Epithelial cell of prostate (primary cell): Measurements from ENCODE around the gene APOF.
"Not testable (repeated sequence)": the region's sequence is repeated elsewhere in the genome, so short reads cannot be mapped to it uniquely, and the experiment has no call there.

Experiments
- DNase-seq: peaks from one replicate; pipeline ENCODE4 v3.0.0-alpha.2; 2011; ENCODE audit warnings: low read depth, low spot score
- H3K27ac ChIP-seq: fragments of 450-650 bp; 2 replicates; pipeline ENCODE4 v1.5.1; 2017; ENCODE audit warnings: mild to moderate bottlenecking

Gene APOF, protein sequence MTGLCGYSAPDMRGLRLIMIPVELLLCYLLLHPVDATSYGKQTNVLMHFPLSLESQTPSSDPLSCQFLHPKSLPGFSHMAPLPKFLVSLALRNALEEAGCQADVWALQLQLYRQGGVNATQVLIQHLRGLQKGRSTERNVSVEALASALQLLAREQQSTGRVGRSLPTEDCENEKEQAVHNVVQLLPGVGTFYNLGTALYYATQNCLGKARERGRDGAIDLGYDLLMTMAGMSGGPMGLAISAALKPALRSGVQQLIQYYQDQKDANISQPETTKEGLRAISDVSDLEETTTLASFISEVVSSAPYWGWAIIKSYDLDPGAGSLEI

DNA sequence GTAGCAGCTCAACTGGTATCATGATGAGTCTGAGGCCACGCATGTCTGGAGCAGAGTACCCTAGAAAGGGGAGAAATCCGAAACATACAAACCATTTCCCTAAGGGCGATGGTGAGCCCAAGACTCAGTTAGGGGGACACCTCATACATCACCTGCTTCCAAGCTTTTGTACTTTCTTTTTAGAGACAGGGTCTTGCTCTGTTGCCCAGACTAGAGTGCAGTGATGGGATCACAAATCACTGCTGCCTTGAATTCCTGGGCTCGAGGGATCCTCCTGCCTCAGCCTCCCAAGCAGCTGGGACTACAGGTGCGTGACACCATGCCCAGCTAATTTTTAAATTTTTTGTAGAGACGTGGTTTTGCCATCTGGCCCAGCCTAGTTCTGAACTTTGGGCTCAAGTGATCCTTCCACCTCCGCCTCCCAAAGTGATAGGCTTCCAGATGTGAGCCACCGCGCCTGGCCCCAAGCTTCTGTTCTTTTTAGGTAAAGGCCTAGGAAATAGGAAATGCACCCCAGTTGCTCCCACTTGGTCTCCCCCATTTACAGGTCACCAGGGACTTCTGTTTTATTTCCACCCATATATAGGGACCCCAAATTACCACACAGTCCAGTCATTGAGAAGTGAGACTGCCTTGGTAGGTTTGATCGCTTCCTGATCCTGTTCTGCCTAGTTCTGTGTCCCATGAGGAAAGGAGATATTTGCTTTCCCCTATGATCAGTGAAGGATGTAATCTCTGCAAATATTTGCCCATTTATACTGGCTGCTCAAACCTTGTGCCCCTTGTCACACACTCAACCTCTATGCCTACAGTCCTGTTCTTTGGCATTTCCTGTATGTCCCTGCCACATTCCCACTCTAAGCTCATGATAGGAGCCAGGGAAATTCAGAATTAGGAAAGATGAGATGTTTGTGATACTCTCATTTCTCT, at the start of gene APOF:
Gene APOF, minus strand, starts transcription at position 728 of the 930 bp plus-strand sequence. Its CDS starts 112 bp downstream, at position 616.
- no peak for DNase-seq
- H3K27ac ChIP-seq = no peak within 1 kb of the TSS

DNA sequence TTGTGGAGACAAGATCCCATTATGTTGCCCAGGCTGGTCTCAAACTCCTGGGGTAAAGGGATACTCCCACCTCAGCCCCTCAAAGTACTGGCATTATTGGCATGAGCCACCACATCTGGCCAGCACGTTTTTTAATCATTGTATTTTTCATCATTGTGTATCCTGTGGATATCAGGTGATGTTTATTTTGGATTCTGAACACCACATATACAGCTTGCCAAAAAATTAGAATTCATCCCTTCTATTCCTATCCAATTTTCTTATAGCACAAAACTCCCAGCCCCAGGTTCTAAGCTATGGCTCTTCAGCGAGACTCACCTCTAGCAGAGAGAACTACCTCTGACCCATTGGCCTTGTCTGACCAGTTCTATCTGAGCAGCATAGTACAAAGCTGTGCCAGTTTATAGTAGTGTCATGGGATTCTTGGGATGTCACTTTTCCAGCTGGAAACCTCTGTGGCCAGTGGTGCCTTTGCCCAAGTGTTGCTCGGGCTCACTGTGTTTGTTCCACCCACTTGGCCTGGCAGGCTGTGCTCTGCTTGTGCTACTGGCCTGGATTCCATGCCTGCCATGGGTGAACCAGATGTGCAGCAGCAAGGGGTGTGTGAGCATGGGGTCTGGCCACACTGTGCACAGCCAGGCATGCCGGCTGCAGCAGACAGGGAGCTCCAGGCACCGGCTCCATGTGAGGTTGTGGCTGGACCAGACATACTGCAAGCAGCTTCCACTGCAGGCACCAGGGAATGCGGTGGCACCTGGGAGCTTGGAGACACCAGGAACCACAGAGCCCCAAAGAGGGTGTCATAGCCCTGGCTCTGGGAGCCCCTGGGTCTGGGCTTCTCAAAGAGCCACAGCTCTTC, 49.4 kb upstream of the APOF start:
- H3K27ac ChIP-seq = no peak overlapping the region
- no peak for DNase-seq

DNA sequence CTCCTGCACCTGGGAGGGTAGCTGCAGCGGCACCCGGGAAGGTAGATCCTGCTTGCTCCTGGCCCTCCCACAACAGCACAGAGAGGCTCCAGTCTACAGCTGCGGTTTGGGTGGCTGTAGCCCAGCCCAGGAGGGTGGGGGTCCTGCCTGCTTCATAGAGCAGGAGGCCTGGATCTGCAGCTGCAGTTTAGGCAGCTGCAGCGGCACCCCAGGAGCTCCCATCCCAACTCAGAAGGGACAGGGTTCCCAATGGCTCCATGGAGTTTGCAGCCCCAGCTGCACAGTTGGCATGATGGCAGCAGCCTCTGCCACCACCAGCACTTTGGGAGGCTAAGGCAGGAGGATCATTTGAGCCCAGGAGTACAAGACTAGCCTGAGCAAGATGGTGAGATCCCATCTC, 48.1 kb upstream of the APOF start:
- DNase-seq = no peak
- H3K27ac ChIP-seq = no peak overlapping the region

DNA sequence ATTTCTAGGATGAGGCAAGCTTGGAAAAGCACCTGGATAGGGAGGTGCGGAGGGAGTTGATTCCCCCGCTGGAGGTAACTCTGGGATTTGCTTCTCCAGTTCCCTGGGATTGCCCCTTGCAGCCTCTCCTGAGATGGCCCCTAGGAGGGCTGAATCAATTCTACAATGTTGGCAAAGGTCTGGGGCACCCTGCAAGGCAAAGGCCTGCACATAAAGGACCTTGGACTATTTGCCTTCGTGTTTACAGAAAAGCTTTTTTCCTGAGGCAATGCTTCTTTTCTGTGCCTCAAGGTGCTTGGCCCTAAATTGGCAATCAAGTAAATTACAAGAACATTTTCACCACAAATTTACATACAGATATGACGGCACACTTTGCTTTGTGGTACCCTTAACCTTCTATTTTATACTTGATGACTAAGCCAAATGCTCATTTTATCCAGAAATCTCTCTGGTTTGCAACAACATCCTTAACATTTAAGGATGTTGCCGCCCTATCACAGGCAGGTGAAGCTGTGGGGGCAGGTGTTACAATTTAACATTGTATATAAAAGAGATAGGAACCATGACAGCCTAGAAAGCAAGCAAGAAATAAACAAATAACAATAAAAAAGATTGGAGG, 46.3 kb upstream of the APOF start:
- no peak overlapping the region for H3K27ac ChIP-seq
- no peak for DNase-seq

DNA sequence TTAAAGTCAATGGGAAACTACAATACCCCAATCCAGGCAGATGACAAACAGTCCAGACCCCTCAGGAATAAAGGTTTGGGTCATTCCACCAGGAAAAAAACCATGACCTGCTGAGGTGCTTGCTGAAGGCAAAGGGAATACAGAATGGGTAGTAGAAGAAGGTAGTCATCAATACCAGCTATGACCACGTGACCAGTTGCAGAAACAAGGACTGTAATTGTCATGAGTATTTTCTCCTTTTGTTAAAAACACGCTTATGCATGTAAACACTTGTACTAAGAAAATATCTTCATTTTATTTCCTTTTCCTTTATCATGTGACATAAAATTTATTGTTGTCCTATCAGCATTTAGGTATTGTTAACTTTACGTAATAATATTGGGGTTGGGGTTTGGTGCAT, 41.6 kb upstream of the APOF start:
- DNase-seq = not testable (repeated sequence)

DNA sequence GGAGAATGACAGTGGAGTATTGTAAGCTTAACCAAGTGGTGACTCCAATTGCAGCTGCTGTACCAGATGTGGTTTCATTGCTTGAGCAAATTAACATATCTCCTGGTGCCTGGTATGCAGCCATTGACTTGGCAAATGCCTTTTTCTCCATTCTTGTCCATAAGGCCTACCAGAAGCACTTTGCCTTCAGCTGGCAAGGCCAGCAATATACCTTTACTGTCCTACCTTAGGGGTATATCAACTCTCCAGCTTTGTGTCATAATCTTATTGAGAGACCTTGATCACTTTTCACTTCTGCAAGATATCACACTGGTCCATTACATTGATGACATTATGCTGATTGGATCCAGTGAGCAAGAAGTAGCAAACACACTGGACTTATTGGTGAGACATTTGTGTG, 39.0 kb upstream of the APOF start:
- not testable (repeated sequence) for DNase-seq, H3K27ac ChIP-seq

More for the DNA sequence above, 41.6 kb upstream of the APOF start:
- H3K27ac ChIP-seq = not testable (repeated sequence)

DNA sequence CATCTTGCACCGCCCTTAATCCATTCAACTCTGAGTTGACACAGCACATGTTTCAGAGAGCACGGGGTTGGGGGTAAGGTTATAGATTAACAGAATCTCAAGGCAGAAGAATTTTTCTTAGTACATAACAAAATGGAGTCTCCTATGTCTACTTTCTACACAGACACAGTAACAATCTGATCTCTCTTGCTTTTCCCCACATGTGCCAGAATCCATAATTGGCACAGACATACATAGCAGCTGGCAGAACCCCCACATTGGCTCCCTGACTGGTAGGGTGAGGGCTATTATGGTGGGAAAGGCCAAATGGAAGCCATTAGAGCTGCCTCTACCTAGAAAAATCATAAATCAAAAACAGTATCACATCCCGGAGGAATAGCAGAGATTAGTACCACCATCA, 38.5 kb upstream of the APOF start:
- DNase-seq, H3K27ac ChIP-seq: not testable (repeated sequence)

DNA sequence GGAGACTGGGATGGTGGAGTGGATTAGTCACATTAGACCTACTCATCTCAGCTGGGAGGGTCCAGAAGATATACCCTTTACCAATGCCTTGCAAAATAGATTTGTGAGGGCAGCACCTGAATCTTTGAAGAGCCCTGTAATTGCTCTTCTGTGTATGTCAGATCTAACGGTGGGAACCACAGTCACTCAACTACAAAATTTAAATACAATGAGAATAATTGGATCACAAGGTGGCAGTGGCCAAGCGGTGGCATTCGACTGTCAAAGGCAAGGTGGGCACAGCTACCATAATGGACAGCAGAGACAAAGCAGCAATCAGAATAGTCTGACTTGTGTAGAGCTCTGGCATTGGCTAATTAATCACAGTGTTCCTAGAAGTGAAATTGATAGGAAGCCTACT, 36.8 kb upstream of the APOF start:
- not testable (repeated sequence) for H3K27ac ChIP-seq, DNase-seq

DNA sequence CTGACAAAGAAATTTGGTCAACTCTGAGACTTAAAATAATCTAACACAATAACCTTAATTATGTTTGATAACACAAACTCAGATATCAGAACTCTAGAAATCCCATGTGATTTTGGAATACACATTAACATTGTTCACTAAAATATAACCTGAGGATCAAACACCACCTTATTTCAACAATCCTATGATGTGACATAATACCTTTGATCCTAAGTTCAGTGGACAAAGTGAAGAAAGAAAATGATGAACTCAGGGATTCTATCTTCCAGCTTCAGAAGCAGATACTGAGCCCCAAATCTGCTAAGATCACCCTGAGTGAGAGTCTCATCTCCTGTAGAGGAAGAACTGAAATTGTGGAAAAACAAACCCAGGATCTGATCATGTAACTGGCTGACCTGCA, 35.7 kb upstream of the APOF start:
- H3K27ac ChIP-seq = no peak overlapping the region
- no peak for DNase-seq

DNA sequence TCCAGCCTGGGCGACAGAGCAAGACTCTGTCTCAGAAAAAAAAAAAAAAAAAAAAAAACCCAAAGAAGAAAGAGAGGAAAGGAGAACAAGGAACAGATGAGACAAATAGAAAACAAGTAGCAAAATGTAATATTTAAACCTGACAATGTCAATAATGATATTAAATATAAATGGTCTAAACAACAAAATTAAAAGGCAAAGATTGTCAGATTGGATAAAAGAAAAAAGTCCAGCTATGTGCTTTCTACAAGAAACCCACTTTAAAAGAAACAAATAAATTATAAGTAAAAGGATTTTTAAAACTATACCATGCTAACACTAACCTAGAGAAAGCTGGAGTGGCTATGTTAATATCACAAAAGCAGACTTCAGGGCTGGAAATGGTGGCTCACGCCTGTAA, 29.7 kb upstream of the APOF start:
- DNase-seq = no peak
- H3K27ac ChIP-seq = no peak overlapping the region

DNA sequence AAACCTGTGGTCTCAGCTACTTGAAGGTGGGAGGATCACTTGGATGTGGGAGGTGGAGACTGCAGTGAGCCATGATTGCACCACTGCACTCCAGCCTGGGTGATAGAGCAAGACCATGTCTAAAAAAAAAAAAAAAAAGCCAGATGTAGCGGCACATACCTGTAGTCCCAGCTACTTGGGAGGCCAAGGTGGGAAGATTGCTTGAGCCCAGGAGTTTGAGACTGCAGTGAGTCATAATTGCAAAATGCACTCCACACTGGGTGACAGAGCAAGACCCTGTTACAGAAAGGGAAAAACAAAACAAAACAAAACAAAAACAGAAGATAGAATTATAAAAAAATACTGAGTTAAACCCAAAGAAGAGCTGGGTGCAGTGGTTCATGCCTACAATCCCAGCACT, 29.1 kb upstream of the APOF start:
- DNase-seq = no peak
- H3K27ac ChIP-seq = no peak overlapping the region

DNA sequence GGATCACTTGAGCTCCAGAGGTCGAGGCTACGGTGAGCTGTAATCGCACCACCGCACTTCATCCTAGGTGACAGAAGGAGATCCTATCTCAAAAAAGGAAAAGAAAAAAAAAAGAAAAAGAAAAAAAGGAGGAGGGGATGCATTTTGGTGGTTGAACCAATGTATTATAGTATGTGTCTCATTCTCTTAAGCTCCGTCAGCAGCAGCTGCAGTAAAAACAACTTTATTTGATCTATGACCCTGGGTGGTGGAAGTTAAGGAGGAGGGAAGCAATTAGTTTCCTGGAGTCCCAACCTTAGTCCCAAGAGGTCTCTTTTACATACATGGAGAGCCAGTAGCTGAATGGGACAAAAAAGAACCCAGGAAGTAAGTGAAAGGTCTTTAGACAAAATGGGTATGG, 26.8 kb upstream of the APOF start:
- DNase-seq = no peak
- H3K27ac ChIP-seq = no peak overlapping the region

DNA sequence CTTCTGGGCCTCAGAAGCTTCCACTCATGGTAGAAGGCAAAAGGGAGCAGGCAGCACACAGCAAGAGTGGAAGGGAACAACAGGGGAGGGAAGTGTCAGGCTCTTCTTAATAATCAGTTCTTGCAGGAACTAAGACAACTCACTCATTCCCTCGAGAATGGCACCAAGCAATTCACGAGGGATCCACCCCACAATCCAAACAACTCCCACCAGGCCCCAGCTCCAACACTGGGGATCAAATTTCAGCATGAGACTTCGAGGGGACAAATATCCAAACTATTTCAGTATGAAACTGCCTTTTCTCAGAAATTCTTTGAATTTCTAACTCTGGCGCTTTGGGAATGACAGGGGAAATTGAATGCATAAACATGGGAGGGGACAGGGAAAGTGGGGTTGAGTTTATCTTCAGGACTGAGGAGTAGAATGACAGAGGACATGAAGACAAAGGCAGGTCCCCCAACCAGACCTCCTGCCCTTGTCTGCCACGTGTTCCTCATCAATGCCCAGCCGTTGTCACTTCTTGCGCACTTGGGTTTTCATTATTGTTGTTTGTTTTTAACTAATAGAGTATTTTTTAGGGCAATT, 24.6 kb upstream of the APOF start:
- H3K27ac ChIP-seq = no peak overlapping the region
- DNase-seq = no peak

DNA sequence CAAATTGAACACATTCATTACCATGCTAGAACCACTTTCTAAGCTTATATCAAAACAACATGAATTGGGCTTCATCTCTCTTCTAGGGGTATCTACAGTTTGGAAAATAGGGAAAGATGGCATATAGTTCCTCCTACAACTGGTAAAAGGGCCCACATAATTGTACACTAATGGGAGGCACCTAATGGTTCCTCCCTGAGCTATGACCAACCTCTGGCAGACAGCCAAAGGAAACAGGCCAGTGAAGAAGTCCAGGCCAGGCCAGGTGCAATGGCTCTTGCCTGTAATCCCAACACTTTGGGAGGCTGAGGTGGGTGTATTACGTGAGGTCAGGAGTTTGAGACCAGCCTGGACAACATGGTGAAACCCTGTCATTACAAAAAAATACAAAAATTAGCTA, 23.2 kb upstream of the APOF start:
- H3K27ac ChIP-seq = no peak overlapping the region
- no peak for DNase-seq

DNA sequence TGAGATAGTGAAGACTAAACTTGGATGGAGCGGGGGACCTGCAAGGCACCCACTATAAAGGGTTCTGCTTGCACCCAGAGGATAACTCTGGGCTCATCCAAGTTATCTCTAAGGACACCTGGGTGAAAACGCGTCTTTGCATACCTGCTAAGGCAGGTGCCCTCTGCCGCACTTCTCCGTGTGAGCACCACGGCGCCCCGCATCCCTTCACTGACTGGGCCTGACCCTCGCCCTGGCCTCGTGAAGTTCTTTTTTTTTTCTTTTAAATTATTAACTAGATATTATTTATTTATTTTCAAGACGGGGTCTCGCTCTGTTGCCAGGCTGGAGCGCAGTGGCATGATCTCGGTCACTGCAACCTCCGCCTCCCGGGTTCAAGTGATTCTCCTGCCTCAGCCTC, 20.0 kb upstream of the APOF start:
- H3K27ac ChIP-seq = no peak overlapping the region
- DNase-seq = no peak

DNA sequence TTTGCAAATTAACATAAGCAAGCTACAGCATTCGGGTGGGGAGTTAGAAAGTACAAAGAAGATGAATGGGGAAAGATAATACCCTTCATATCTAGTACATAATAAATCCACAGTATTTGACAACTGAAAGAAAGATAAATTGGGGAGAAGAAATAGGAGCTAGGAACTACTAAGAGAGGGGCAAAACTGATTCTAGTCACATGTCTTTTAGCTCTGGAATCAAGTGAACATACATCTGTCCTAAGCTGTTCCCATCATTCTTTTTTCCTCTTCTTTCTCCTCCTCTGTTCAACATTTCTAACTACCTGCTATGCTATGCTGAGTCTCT, 15.3 kb upstream of the APOF start:
- H3K27ac ChIP-seq = no peak overlapping the region
- no peak for DNase-seq

DNA sequence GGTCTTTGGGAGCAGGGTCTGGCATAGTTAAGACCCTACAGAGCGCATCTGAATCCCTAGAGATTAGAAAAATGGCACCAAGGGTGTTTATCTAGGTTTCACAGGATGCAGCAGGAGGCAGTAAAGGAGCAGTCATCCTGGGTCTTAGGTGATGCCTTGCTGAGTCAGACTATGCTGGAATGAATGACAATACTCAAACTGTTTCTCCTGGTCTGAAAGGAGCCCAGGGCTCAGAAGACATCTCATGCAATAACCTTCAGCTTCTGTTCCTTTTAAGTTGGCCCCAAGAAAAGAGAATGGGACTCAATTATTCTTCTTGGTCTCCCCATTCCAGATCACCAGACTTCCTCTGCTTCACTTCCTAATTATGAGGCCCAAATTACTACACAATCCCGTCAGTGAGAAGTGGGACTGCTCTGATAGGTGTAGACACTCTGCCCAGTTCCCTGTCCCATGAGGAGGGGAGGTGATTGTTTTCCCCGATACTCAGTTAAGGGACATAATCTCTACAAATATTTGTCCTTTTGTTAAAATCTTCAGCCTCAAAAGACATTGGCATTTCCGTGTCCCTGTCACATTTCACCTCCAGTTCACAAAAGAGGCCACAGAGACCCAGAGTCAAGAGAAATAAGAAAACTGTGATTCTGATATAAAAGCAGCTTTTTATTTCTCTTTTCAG, 14.8 kb upstream of the APOF start:
- DNase-seq = no peak
- no peak overlapping the region for H3K27ac ChIP-seq

DNA sequence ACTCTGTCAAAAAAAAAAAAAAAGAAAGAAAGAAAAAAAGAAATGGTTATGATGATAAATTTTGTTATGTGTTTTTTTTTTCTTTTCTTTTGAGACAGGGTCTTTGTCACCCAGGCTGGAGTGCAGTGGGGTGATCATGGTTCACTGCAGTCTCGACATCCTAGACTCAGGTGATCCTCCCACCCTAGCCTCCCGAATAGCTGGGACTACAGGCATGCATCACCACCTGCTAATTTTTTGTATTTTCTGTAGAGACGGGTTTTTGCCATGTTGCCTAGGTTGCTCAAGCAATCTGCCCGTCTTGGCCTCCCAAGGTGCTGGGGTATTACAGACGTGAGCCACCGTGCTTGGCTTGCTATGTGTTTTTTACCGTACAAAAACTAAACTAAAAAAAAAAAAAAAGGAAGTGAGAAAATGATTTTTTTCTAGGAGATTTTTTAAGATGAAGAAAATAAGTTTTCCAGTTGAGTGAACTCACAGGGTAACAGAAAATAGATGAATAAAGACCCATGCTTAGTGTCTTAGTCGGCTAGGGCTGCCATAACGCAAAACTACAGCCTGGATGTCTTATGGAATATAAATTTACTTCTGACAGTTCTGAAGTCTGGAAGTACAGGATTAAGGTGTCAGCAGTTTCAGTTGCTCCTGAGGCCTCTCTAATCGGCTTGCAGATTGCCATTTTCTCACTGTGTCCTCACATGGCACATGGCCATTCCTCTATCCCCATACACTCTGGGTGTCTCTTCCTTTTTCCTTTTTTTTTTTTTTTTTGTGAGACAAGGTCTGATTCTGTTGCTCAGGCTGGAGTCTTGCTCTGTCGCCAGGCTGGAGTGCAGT, 13.2 kb upstream of the APOF start:
- DNase-seq = no peak
- no peak overlapping the region for H3K27ac ChIP-seq
